HepG2 (cell line): ENCODE data around the gene TFEB. TPM values are rescaled to one million over a fixed set of nuclear protein-coding genes. Genes with fewer than 3 reads are reported as not detected.
A peak's percentile ranks its signal among the peaks of the same experiment; 100 is the strongest.

Experiments
- GABPB1 ChIP-seq: IDR thresholded peaks from 2 replicates; pipeline ENCODE4 v1.6.1; 2016; ENCODE audit warnings: mild to moderate bottlenecking, missing genetic modification reagents, moderate library complexity, missing compliant biosample characterization
- HNF1B ChIP-seq: sonication (generic); formaldehyde crosslinking; IDR thresholded peaks from 2 replicates; pipeline ENCODE4 v1.5.1; 2020; ENCODE audit warnings: mild to moderate bottlenecking, moderate library complexity, missing genetic modification reagents
- HNF4G ChIP-seq, 2 experiments: sonication (generic) in 1 of 2; formaldehyde crosslinking in 1 of 2; IDR thresholded peaks; 2 replicates each; pipeline versions ENCODE4 v1.4.0 to v1.6.1; 2011 to 2020; ENCODE audit warnings: borderline replicate concordance in 2 of 2, low read depth in 2 of 2, mild to moderate bottlenecking in 2 of 2, low read length in 1 of 2, missing genetic modification reagents in 1 of 2, moderate library complexity in 1 of 2
- POGK ChIP-seq: sonication (generic); formaldehyde crosslinking; conservative IDR thresholded peaks from 2 replicates; pipeline ENCODE4 v1.8.0; 2022; ENCODE audit warnings: mild to moderate bottlenecking, moderate library complexity, missing genetic modification reagents
- REL ChIP-seq: sonication (generic); formaldehyde crosslinking; conservative IDR thresholded peaks from 2 replicates; pipeline ENCODE4 v1.8.0; 2022; ENCODE audit warnings: mild to moderate bottlenecking, missing genetic modification reagents, moderate library complexity
- RXRA ChIP-seq: sonication (generic); formaldehyde crosslinking; IDR thresholded peaks from 2 replicates; pipeline ENCODE4 v1.5.1; 2020; ENCODE audit warnings: missing genetic modification reagents
- SP1 ChIP-seq, 2 experiments: fragments of 450-650 bp in 1 of 2; sonication (generic) in 1 of 2; formaldehyde crosslinking in 1 of 2; IDR thresholded peaks; 2 replicates each; pipeline versions ENCODE4 v1.4.0 to v1.6.1; 2016 to 2020; ENCODE audit warnings: missing genetic modification reagents in 1 of 2
- TBX2 ChIP-seq: sonication (generic); formaldehyde crosslinking; IDR thresholded peaks from 2 replicates; pipeline ENCODE4 v1.5.0; 2020; ENCODE audit warnings: missing genetic modification reagents, mild to moderate bottlenecking, borderline replicate concordance
- TEAD3 ChIP-seq: optimal IDR thresholded peaks from 2 replicates; pipeline ENCODE3; 2016; ENCODE audit warnings: borderline replicate concordance
- U2AF1 ChIP-seq: fragments of 200-400 bp; formaldehyde crosslinking; optimal IDR thresholded peaks from 2 replicates; pipeline ENCODE3; 2017; ENCODE audit warnings: mild to moderate bottlenecking, low read depth, low read length
- USF2 ChIP-seq, 2 experiments: sonication (generic) in 1 of 2; formaldehyde crosslinking in 1 of 2; IDR thresholded peaks; 2 replicates each; pipeline versions ENCODE4 v1.5.1 to v1.6.1; 2011 to 2020; ENCODE audit warnings: borderline replicate concordance in 1 of 2, low read depth in 1 of 2, low read length in 1 of 2, mild to moderate bottlenecking in 1 of 2, missing genetic modification reagents in 1 of 2, moderate library complexity in 1 of 2
- ZBTB25 ChIP-seq: IDR thresholded peaks from 2 replicates; pipeline ENCODE4 v1.6.1; 2018; ENCODE audit warnings: missing genetic modification reagents
- ZNF280B ChIP-seq: sonication (generic); formaldehyde crosslinking; IDR thresholded peaks from 2 replicates; pipeline ENCODE4 v1.5.0; 2020; ENCODE audit warnings: missing genetic modification reagents, mild to moderate bottlenecking, borderline replicate concordance
- ZNF34 ChIP-seq: sonication (generic); formaldehyde crosslinking; IDR thresholded peaks from 2 replicates; pipeline ENCODE4 v1.4.0; 2020; ENCODE audit warnings: mild to moderate bottlenecking, missing genetic modification reagents, borderline replicate concordance
- ZNF501 ChIP-seq: sonication (generic); formaldehyde crosslinking; IDR thresholded peaks from 2 replicates; pipeline ENCODE4 v1.5.1; 2020; ENCODE audit warnings: mild to moderate bottlenecking, moderate library complexity, missing genetic modification reagents
- ZNF510 ChIP-seq: sonication (generic); formaldehyde crosslinking; IDR thresholded peaks from 2 replicates; pipeline ENCODE4 v1.4.0; 2020; ENCODE audit warnings: low read depth, mild to moderate bottlenecking, missing genetic modification reagents
- ZNF782 ChIP-seq: sonication (generic); formaldehyde crosslinking; IDR thresholded peaks from 2 replicates; pipeline ENCODE4 v1.4.0; 2020; ENCODE audit warnings: missing genetic modification reagents, mild to moderate bottlenecking, borderline replicate concordance
- polyA plus RNA-seq, 8 experiments: library from polyadenylated mRNA; depleted of rRNA in 3 of 8; stranded (reverse) in 7 of 8; unstranded in 1 of 8; fragments of >200 nt; fragmentation: Illumina TruSeq in 4 of 8; extraction: Trizol in 4 of 8; gene quantifications; 2 replicates each; pipeline versions ENCODE4 v1.2.1 to v1.2.3, GENCODE V29; 2011 to 2016; ENCODE audit warnings: low read depth in 4 of 8, missing spikeins in 1 of 8, mixed read lengths in 1 of 8; ENCODE audit not compliant: insufficient read depth in 1 of 8
- total RNA-seq, 5 experiments: library from RNA; depleted of rRNA; stranded (reverse); fragments of >200 nt; fragmentation: Illumina TruSeq; extraction: Trizol; gene quantifications; 2 replicates each; pipeline ENCODE4 v1.2.3, GENCODE V29; 2016; ENCODE audit warnings: low read depth in 1 of 5

Gene TFEB
- total and polyA plus RNA-seq, 2 of the 13 experiments (the other 11 are each of a cell fraction or from before 2014, with no cell fraction given), result 13.3 to 18.7 TPM

- TF ChIP-seq HNF1B (CRISPR knock-in tag) (peak; percentile 70; the same call in 1 of the 2 replicates), ZNF34 (CRISPR knock-in tag) (0 out of 2 replicates have a peak, but pooled peaks have one; percentile 17), ZNF510 (no peak), HNF4G (IDR thresholded peaks at IDR 0.05; ENCODE audit: borderline replicate concordance, low read depth, low read length) (no peak), HNF4G (CRISPR knock-in tag; IDR thresholded peaks at IDR 0.05; ENCODE audit: borderline replicate concordance, low read depth) (0 out of 2 replicates have a peak, but pooled peaks have one; percentile 28), REL (CRISPR knock-in tag) (no peak), ZNF782 (peak; percentile 68; the same call in 1 of the 2 replicates), SP1 (IDR thresholded peaks at IDR 0.05) (no peak), SP1 (CRISPR knock-in tag; IDR thresholded peaks at IDR 0.05) (peak; percentile 37; the same call in 1 of the 2 replicates), USF2 (IDR thresholded peaks at IDR 0.05; ENCODE audit: low read depth, low read length) (no peak), USF2 (CRISPR knock-in tag; IDR thresholded peaks at IDR 0.05; ENCODE audit: borderline replicate concordance) (no peak), ZBTB25 (CRISPR knock-in tag) (peak; percentile 33; the same call in 1 of the 2 replicates), POGK (CRISPR knock-in tag) (peak; percentile 66; the same call in 1 of the 2 replicates), U2AF1 (peak; percentile 50), TEAD3 (peak; percentile 83), RXRA (peak; percentile 53), GABPB1 (CRISPR knock-in tag) (peak; percentile 63), TBX2 (CRISPR knock-in tag) (peak; percentile 47), ZNF501 (CRISPR knock-in tag) (peak; percentile 25; the same call in 1 of the 2 replicates), ZNF280B (CRISPR knock-in tag) (peak; percentile 60; the same call in 1 of the 2 replicates)
Observed at GRCh38 chr6:41705996-41706835, 29.2 kb downstream of the TFEB start (continued).
